GM12891 (cell line): ENCODE data around the gene TNNI3K.

Experiments used
- POLR2A ChIP-seq: IDR thresholded peaks from 2 replicates; pipeline ENCODE4 v1.6.1; 2011; ENCODE audit warnings: low read depth, low read length, control low read depth
- POLR2AphosphoS5 ChIP-seq: IDR thresholded peaks from 2 replicates; pipeline ENCODE4 v1.6.1; 2011; ENCODE audit warnings: low read depth, low read length, control low read depth
- TAF1 ChIP-seq: IDR thresholded peaks from 2 replicates; pipeline ENCODE4 v1.6.1; 2011; ENCODE audit warnings: low read depth, low read length, control low read depth

GRCh38 chr1:74571891-74572290, 336.7 kb downstream of the TNNI3K start:
- TF ChIP-seq TAF1 (no peak), POLR2AphosphoS5 (no peak), POLR2A (no peak)
